Psoas muscle (tissue), 8 donors: Measurements from ENCODE around the gene ZNF621. TPM values are rescaled to one million over a fixed set of nuclear protein-coding genes. Genes with fewer than 3 reads are reported as not detected.

ENCODE experiments used
- ATAC-seq, 4 donors: fragments of 200-7000 bp; cut with Tn5 transposase; one replicate each; pipeline ENCODE4 v1.9.1; 2020; ENCODE audit warnings: moderate library complexity in 3 of 4, mild to moderate bottlenecking in 2 of 4
- DNase-seq, 2 donors: peaks; one replicate each; pipeline ENCODE4 v3.0.0-alpha.2; 2020
- H3K27ac ChIP-seq: fragments of 200-600 bp; one replicate; pipeline ENCODE4 v1.8.0; 2022
- H3K27me3 ChIP-seq, 3 donors: fragments of 200-600 bp in 1 of 3; one replicate each; pipeline versions ENCODE4 v1.6.1 to v1.8.0; 2013 to 2022; ENCODE audit warnings: low read length in 2 of 3, mild to moderate bottlenecking in 2 of 3, moderate library complexity in 1 of 3; ENCODE audit not compliant: insufficient read depth in 3 of 3
- H3K36me3 ChIP-seq, 2 donors: fragments of 200-600 bp in 1 of 2; one replicate each; pipeline versions ENCODE4 v1.6.1 to v1.8.0; 2013 to 2022; ENCODE audit warnings: low read depth in 1 of 2, mild to moderate bottlenecking in 1 of 2, moderate library complexity in 1 of 2; ENCODE audit not compliant: insufficient read depth in 1 of 2
- H3K4me1 ChIP-seq: fragments of 200-600 bp; one replicate; pipeline ENCODE4 v1.8.0; 2022
- H3K4me3 ChIP-seq: fragments of 200-600 bp; one replicate; pipeline ENCODE4 v1.8.0; 2022; ENCODE audit warnings: mild to moderate bottlenecking
- H3K9me3 ChIP-seq: fragments of 200-600 bp; one replicate; pipeline ENCODE4 v1.8.0; 2022
- WGBS, 3 donors: extraction: QIAGEN DNeasy Blood & Tissue Kit; methylation state at CpG; one replicate each; pipeline versions ENCODE4 v1.1.6 to v1.1.7; 2013; 5-methylcytosine and 5-hydroxymethylcytosine counted together
- intact Hi-C, 2 donors: fragments of 100-400 bp; cut with DNase I; formaldehyde crosslinking; loops; one replicate each; pipeline versions ENCODE4 v1.11.0 to v1.14.2; 2022
- polyA plus RNA-seq, 3 donors: library from polyadenylated mRNA; stranded (reverse); fragments of 200-250 nt; gene quantifications; one replicate each; pipeline ENCODE4 v1.2.3, GENCODE V29; 2013
- total RNA-seq, 4 donors: library from RNA; stranded (reverse); fragmentation: NEBNext Ultra II Directional in 2 of 4; extraction: Animal tissue kit (Norgen Biotek cat#: 25700) in 2 of 4; gene quantifications; one replicate each; pipeline versions ENCODE4 v1.2.1 to v1.2.4, GENCODE V29; 2021 to 2023
- TF ChIP-seq, protein P1 (sequence below): fragments of 200-600 bp; IDR thresholded peaks from one replicate; pipeline ENCODE4 v1.8.0; 2022; ENCODE audit warnings: antibody characterized with exemption
- donor health status: healthy with polysubstance abuse.
- donor health status: DM: no; HTN: no; CAD: no; lungs with moderate emphysema.
- donor health status: Bipolar disorder and iron deficiency.
- donor health status: healthy.
- donor health status: DM: yes; HTN: yes; CAD: no.
- donor health status: DM: no; HTN: no; CAD: no.
- donor health status: DM: no; HTN: no; CAD: no.
- donor health status: DM: yes; HTN: yes; CAD: no.

ZNF621 gene
- total and polyA plus RNA-seq, 7 donors = 5.4 to 9.9 (median 9.1) TPM

DNA sequence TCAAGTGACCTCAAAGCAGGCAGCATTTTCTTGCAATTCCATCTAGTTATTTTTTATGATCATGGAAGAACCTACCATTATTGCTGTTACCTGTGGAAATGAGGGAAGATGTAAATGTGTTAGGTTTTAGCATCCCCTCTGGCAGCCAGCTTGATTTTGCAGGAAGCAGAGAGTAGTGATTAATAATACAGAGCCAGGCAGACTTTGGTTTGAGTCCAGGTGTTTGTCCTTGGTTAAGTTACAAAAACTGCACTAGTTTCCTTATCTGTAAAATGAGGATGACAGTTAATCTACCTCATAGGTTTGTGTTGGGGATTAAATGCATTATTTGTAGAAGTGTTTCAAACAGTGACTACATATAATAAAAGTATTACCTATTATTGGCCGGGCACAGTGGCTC lies 6.7 kb upstream of the ZNF621 start:
- intact Hi-C loops = no loop called here
- H3K9me3 ChIP-seq = no peaks in the 10 kb centered on the region
- no peak overlapping the region for H3K27ac ChIP-seq
- no peak overlapping the region for H3K4me3 ChIP-seq
- peaks cover 6% of the 10 kb centered on the region for H3K4me1 ChIP-seq
- TF ChIP-seq, protein P1, sequence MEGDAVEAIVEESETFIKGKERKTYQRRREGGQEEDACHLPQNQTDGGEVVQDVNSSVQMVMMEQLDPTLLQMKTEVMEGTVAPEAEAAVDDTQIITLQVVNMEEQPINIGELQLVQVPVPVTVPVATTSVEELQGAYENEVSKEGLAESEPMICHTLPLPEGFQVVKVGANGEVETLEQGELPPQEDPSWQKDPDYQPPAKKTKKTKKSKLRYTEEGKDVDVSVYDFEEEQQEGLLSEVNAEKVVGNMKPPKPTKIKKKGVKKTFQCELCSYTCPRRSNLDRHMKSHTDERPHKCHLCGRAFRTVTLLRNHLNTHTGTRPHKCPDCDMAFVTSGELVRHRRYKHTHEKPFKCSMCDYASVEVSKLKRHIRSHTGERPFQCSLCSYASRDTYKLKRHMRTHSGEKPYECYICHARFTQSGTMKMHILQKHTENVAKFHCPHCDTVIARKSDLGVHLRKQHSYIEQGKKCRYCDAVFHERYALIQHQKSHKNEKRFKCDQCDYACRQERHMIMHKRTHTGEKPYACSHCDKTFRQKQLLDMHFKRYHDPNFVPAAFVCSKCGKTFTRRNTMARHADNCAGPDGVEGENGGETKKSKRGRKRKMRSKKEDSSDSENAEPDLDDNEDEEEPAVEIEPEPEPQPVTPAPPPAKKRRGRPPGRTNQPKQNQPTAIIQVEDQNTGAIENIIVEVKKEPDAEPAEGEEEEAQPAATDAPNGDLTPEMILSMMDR = no peak
- DNase-seq (no peak), ATAC-seq (no peak)
- 94 to 96% (median 95%) methylated on average over 1 of the region's 1 CpG for WGBS, 3 donors
- H3K27me3 ChIP-seq = no peaks in the 10 kb centered on the region
- H3K36me3 ChIP-seq = peaks cover 2 to 14% of the 10 kb centered on the region in 2 donors

DNA sequence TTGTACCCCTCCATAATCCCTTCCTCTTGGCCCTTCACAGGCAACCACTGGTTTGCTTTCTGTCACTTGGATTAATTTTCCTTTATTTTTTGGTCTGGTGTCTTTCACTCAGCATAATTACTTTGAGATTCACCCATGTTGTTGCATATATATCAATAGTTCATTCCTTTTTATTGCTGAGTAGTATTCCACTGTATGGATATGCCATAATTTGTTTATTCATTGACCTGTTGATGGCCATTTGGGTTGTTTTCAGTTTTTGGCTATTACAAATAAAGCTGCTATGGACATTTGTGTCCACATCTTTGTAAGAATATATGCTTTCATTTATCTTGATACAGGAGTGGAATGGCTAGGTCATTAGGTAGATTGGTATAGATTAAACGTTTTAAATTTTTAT lies 5.9 kb upstream of the ZNF621 start:
- Histone ChIP-seq H3K4me3 (no peak overlapping the region), H3K27ac (no peak overlapping the region), H3K36me3 (peaks cover 2 to 14% of the 10 kb centered on the region in 2 donors), H3K27me3 (no peaks in the 10 kb centered on the region), H3K9me3 (no peaks in the 10 kb centered on the region), H3K4me1 (peaks cover 6% of the 10 kb centered on the region)
- ATAC-seq = no peak
- TF ChIP-seq, protein P1 = no peak
- intact Hi-C loops = no loop called here
- 92 to 94% (median 92%) methylated on average over 1 of the region's 1 CpG for WGBS, 3 donors
- DNase-seq = no peak

DNA sequence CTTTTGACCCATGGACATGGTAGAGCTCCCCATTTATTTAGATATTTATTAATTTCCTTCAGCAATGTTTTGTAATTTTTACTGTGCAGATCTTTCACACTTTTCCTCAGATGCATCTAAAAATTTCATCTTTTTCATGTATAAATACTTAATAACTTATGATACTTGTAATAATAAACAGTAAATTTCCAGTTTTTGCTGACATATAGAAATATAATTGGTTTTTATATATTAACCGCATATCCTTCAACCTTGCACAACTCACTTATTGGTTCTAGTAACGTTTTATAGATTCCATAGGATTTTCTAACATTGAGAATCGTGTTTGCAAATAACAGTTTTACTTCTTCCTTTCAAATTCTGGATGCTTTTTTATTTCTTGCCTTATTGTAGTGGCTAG lies 3.5 kb upstream of the ZNF621 start:
- no peak for DNase-seq
- Histone ChIP-seq H3K4me3 (no peak overlapping the region), H3K9me3 (no peaks in the 10 kb centered on the region), H3K27ac (no peak overlapping the region), H3K27me3 (no peaks in the 10 kb centered on the region), H3K4me1 (peaks cover 7% of the 10 kb centered on the region), H3K36me3 (peaks cover 1 to 8% of the 10 kb centered on the region in 2 donors)
- ATAC-seq = no peak
- intact Hi-C loops = loop anchor here (5.0 to 10.0 kb wide), 3 partner anchors 69 to 206 kb away; no protein-coding TSS in a partner anchor
- WGBS, 3 donors = 81 to 93% (median 91%) methylated on average over 3 of the region's 3 CpGs
- TF ChIP-seq, protein P1 = no peak

DNA sequence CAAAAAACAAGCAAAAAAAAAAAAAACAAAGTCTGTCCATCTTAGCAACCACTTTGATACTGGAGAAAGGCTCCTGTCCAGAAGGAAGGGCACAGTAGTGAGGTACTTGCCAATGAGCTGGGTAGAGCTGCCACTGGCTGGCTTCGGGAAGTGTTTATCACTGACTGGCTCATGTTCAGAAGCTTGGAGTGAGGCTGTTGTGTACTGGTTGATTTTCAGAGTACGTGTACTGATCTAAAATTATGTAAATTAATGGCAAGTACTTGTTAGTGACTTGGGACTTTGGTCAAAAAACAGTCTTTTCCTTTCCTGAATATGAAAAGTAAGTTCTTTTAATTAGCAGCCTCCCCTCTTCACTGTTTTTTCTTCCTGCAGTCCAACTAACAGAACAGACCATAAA lies 979 bp upstream of the ZNF621 start:
- peaks cover 3% of the 10 kb centered on the region for H3K4me1 ChIP-seq
- ATAC-seq (peak in 3 of 4 donors; percentile 39 to 68 (median 53)), DNase-seq (no peak)
- intact Hi-C loops = loop anchor here (1.0 to 10.0 kb wide), 4 partner anchors 70 to 209 kb away; no protein-coding TSS in a partner anchor
- peaks cover 0 to 29% of the 10 kb centered on the region in 2 donors for H3K36me3 ChIP-seq
- TF ChIP-seq, protein P1 = no peak
- H3K27ac ChIP-seq = peak overlapping the region; percentile 92
- peak overlapping the region; percentile 91 for H3K4me3 ChIP-seq
- WGBS, 3 donors = 22 to 44% (median 23%) methylated on average over 2 of the region's 2 CpGs
- H3K27me3 ChIP-seq = no peaks in the 10 kb centered on the region
- no peaks in the 10 kb centered on the region for H3K9me3 ChIP-seq

DNA sequence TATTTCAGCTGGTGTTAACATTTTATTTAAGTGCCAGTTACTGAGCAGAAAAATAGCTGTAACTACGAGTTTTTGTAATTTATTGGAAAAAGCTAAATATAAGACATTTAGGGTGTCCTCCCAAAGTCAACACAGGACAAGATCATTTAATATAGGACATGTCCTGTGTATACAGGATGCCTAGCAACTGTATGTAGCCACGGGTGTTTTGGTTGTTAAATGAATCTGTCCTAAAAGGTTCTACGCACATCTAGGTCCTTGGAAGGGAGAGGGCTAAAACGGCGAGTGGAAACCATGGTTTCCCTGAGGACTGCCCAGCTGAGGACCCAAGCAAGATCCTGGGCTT lies 565 bp upstream of the ZNF621 start:
- no peak for ATAC-seq
- WGBS, 3 donors = 26 to 39% (median 30%) methylated on average over 5 of the region's 5 CpGs
- H3K9me3 ChIP-seq = no peaks in the 10 kb centered on the region

More for the DNA sequence above, 565 bp upstream of the ZNF621 start:
- H3K27ac ChIP-seq = peak overlapping the region; percentile 92
- H3K36me3 ChIP-seq = peaks cover 0 to 33% of the 10 kb centered on the region in 2 donors
- H3K4me1 ChIP-seq = peaks cover 3% of the 10 kb centered on the region
- DNase-seq = no peak
- peak overlapping the region; percentile 91 for H3K4me3 ChIP-seq
- intact Hi-C loops = loop anchor here (1.0 to 10.0 kb wide), 4 partner anchors 71 to 209 kb away; no protein-coding TSS in a partner anchor
- no peaks in the 10 kb centered on the region for H3K27me3 ChIP-seq
- TF ChIP-seq, protein P1 = no peak
